MM.1S (cell line): ENCODE results near the gene IQGAP1.

Experiments
- CTCF ChIP-seq: fragments of 300-600 bp; sonication (generic); IDR thresholded peaks from 2 replicates; pipeline ENCODE4 v1.5.1; 2016; ENCODE audit warnings: antibody characterized with exemption, low read length, mixed read lengths
- EZH2phosphoT487 ChIP-seq: fragments of 300-600 bp; sonication (generic); IDR thresholded peaks from 2 replicates; pipeline ENCODE4 v1.6.1; 2018; ENCODE audit warnings: antibody characterized with exemption, low read length

DNA sequence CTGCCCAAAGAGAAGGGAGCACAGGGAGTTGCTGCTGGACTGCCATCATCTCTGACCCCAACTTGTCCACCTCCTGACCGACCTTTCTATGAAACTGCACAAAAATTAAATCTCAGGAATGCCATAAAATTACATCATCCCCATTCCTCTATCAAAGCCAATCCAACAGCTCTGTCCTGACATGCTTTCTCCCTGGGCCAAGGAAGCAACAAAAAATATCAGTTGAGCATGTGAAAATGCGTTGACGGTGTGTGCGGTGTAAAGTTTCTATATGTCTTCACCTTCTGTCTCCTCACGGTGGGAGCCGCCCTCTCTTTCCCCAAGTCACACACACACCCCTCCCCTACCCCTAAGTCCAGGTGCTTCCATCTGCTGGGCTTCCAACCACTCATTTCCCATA is 39.6 kb upstream of the IQGAP1 start:
- TF ChIP-seq CTCF (no peak), EZH2phosphoT487 (no peak)
